Right lobe of liver (tissue), 6 donors: ENCODE data around the gene LRRC15. TPM values are rescaled to one million over a fixed set of nuclear protein-coding genes. Genes with fewer than 3 reads are reported as not detected.

Experiments
- ATAC-seq, 4 donors: fragments of 200-7000 bp; cut with Tn5 transposase; one replicate each; pipeline ENCODE4 v1.9.1; 2020; ENCODE audit warnings: mild to moderate bottlenecking in 4 of 4, moderate library complexity in 4 of 4
- DNase-seq, 3 donors: peaks; one replicate each; pipeline ENCODE4 v3.0.0-alpha.2; 2020
- H3K27ac ChIP-seq, 3 donors: fragments of 200-600 bp; one replicate each; pipeline ENCODE4 v1.8.0; 2022
- H3K27me3 ChIP-seq, 2 donors: fragments of 200-600 bp; one replicate each; pipeline ENCODE4 v1.8.0; 2022
- H3K36me3 ChIP-seq, 4 donors: fragments of 200-600 bp; sonication (generic) in 1 of 4; one replicate each; pipeline versions ENCODE4 v1.5.1 to v1.8.0; 2017 to 2022; ENCODE audit warnings: control low read depth in 1 of 4
- H3K4me1 ChIP-seq, 4 donors: fragments of 200-600 bp; sonication (generic) in 1 of 4; one replicate each; pipeline versions ENCODE4 v1.5.1 to v1.8.0; 2017 to 2022; ENCODE audit warnings: control low read depth in 1 of 4
- H3K4me3 ChIP-seq, 3 donors: fragments of 200-600 bp; one replicate each; pipeline ENCODE4 v1.8.0; 2022
- H3K9me3 ChIP-seq, 4 donors: fragments of 200-600 bp; sonication (generic) in 1 of 4; one replicate each; pipeline versions ENCODE4 v1.5.1 to v1.8.0; 2017 to 2022; ENCODE audit warnings: control low read depth in 1 of 4
- CTCF ChIP-seq, 4 donors: fragments of 200-600 bp in 3 of 4; fragments of 450-650 bp in 1 of 4; IDR thresholded peaks; one replicate each; pipeline versions ENCODE4 v1.5.1 to v1.8.0; 2016 to 2022; ENCODE audit warnings: antibody characterized with exemption in 4 of 4, mild to moderate bottlenecking in 2 of 4
- POLR2A ChIP-seq: fragments of 450-650 bp; IDR thresholded peaks from one replicate; pipeline ENCODE4 v1.6.1; 2017; ENCODE audit warnings: antibody characterized with exemption, mild to moderate bottlenecking
- WGBS: methylation state at CpG from one replicate; pipeline ENCODE4 v1.1.6; 2018; ENCODE audit warnings: low coverage, low lambda C conversion rate; ENCODE audit not compliant: insufficient coverage; ENCODE audit errors: missing lambda C conversion rate; 5-methylcytosine and 5-hydroxymethylcytosine counted together
- intact Hi-C, 2 donors: fragments of 100-400 bp; cut with DNase I; formaldehyde crosslinking; loops; one replicate each; pipeline versions ENCODE4 v1.11.2 to v1.14.1; 2022
- total RNA-seq, 6 experiments: library from RNA; depleted of rRNA in 2 of 6; stranded (reverse); fragments of >200 nt in 2 of 6; fragmentation: NEBNext Ultra II Directional in 3 of 6; extraction: Animal tissue kit (Norgen Biotek cat#: 25700) in 3 of 6; gene quantifications; one replicate each; pipeline versions ENCODE4 v1.1.0 to v1.2.4, GENCODE V29; 2016 to 2023
- donor health status: DM: no; HTN: yes; CAD: no.
- donor health status: DM: no; HTN: no; CAD: no.
- donor health status: DM: no; HTN: no; CAD: no.
- donor health status: DM: no; HTN: yes; CAD: no.
- donor health status: DM: no; HTN: yes; CAD: no.

LRRC15 gene
- total RNA-seq, 6 experiments from 2014 or later, result 0.07 to 0.37 (median 0.09) TPM; not detected in 1

GRCh38 chr3:194360568-194360967 is 9.0 kb downstream of the LRRC15 start:
- no peaks in the 10 kb centered on the region for H3K36me3 ChIP-seq
- H3K27me3 ChIP-seq, result no peaks in the 10 kb centered on the region
- intact Hi-C loops, result no loop called here
- TF ChIP-seq POLR2A, result no peak
- no peak for TF ChIP-seq CTCF (IDR thresholded peaks at IDR 0.05)
- DNase-seq, result no peak
- no peak overlapping the region for H3K27ac ChIP-seq
- ATAC-seq, result no peak
- WGBS, result 57% methylated on average over 3 of the region's 18 CpGs
- no peak overlapping the region for H3K4me3 ChIP-seq
- H3K4me1 ChIP-seq, result peaks cover 0 to 9% (median 0%) of the 10 kb centered on the region in 4 donors
- H3K9me3 ChIP-seq, result no peaks in the 10 kb centered on the region

GRCh38 chr3:194357681-194358080 is 11.9 kb downstream of the LRRC15 start:
- intact Hi-C loops, result no loop called here
- H3K27me3 ChIP-seq, result no peaks in the 10 kb centered on the region
- no peaks in the 10 kb centered on the region for H3K36me3 ChIP-seq
- H3K27ac ChIP-seq, result no peak overlapping the region
- H3K4me3 ChIP-seq, result no peak overlapping the region
- ATAC-seq (no peak), DNase-seq (no peak)
- TF ChIP-seq CTCF (IDR thresholded peaks at IDR 0.05) (no peak), POLR2A (no peak)
- 88% methylated on average over 8 of the region's 11 CpGs for WGBS
- no peaks in the 10 kb centered on the region for H3K4me1 ChIP-seq
- no peaks in the 10 kb centered on the region for H3K9me3 ChIP-seq

DNA sequence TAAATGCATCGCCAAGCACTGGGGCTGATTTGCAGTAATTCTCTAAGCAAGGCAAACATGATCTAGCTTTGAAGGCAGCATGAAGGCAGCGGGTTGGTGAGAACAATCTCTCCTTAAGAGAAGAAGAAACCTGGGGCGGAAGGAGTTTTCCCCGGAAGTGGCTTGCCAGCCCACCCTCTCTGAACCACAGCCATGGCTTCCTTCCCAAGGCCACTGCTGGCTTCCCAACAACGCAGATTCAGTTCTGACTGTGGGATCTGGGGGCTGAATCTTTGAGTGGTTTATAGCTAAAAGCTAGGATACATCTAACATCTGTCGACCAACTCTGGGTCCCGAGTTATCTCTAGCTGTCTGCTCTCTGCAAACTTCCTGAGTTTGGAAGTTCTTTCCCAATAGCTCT is 14.2 kb downstream of the LRRC15 start:
- TF ChIP-seq CTCF (IDR thresholded peaks at IDR 0.05), result no peak
- Histone ChIP-seq H3K4me3 (no peak overlapping the region), H3K27ac (no peak overlapping the region), H3K27me3 (no peaks in the 10 kb centered on the region), H3K9me3 (no peaks in the 10 kb centered on the region), H3K36me3 (no peaks in the 10 kb centered on the region), H3K4me1 (no peaks in the 10 kb centered on the region)
- no peak for DNase-seq
- ATAC-seq, result no peak
- intact Hi-C loops, result no loop called here
- WGBS, result 64% methylated on average over 6 of the region's 7 CpGs

GRCh38 chr3:194354315-194354714 is 15.2 kb downstream of the LRRC15 start:
- Histone ChIP-seq H3K9me3 (no peaks in the 10 kb centered on the region), H3K27ac (no peak overlapping the region), H3K4me1 (peaks cover 0 to 3% (median 0%) of the 10 kb centered on the region in 4 donors), H3K4me3 (no peak overlapping the region), H3K27me3 (no peaks in the 10 kb centered on the region), H3K36me3 (no peaks in the 10 kb centered on the region)
- DNase-seq (no peak), ATAC-seq (no peak)
- TF ChIP-seq POLR2A (no peak), CTCF (IDR thresholded peaks at IDR 0.05) (no peak)
- intact Hi-C loops, result no loop called here
- WGBS, result no CpG with 5 or more reads among the region's 2 CpGs

- ATAC-seq, result no peak
Observed at GRCh38 chr3:194352667-194353246, 16.8 kb downstream of the LRRC15 start.

More at GRCh38 chr3:194352667-194353246, 16.8 kb downstream of the LRRC15 start:
- intact Hi-C loops, result no loop called here
- H3K4me1 ChIP-seq, result peaks cover 0 to 9% (median 0%) of the 10 kb centered on the region in 4 donors
- WGBS, result 63% methylated on average over 10 of the region's 10 CpGs
- no peak overlapping the region for H3K27ac ChIP-seq
- H3K4me3 ChIP-seq, result no peak overlapping the region
- no peaks in the 10 kb centered on the region for H3K27me3 ChIP-seq
- no peaks in the 10 kb centered on the region for H3K9me3 ChIP-seq
- no peak for TF ChIP-seq POLR2A
- TF ChIP-seq CTCF (IDR thresholded peaks at IDR 0.05), result no peak
- H3K36me3 ChIP-seq, result no peaks in the 10 kb centered on the region
- no peak for DNase-seq
